MM.1S (cell line): ENCODE results near the gene FGFR1OP2.

Experiments used
- DNase-seq: peaks from one replicate; pipeline ENCODE4 v3.0.0-alpha.2; 2015
- H2AFZ ChIP-seq: fragments of 300-600 bp; sonication (generic); 2 replicates; pipeline ENCODE4 v1.6.0; 2016; ENCODE audit warnings: antibody characterized with exemption, low read length
- H3F3A ChIP-seq: fragments of 300-600 bp; sonication (generic); 2 replicates; pipeline ENCODE4 v1.6.1; 2016; ENCODE audit warnings: mild to moderate bottlenecking, antibody characterized with exemption, low read length, moderate library complexity, mixed read lengths; ENCODE audit not compliant: insufficient read depth
- H3K27ac ChIP-seq: fragments of 300-600 bp; sonication (generic); 2 replicates; pipeline ENCODE4 v1.5.1; 2016; ENCODE audit warnings: mild to moderate bottlenecking, low read length
- H3K27me3 ChIP-seq: fragments of 300-600 bp; sonication (generic); replicated peaks from 2 replicates; pipeline ENCODE4 v1.6.0; 2016; ENCODE audit warnings: low read length; ENCODE audit not compliant: insufficient read depth
- H3K36me3 ChIP-seq: fragments of 300-600 bp; sonication (generic); replicated peaks from 2 replicates; pipeline ENCODE4 v1.6.1; 2016; ENCODE audit warnings: mild to moderate bottlenecking, low read length, mixed read lengths; ENCODE audit not compliant: insufficient read depth
- H3K4me1 ChIP-seq: fragments of 300-600 bp; sonication (generic); 2 replicates; pipeline ENCODE4 v1.6.1; 2016; ENCODE audit warnings: low read length, mixed read lengths
- H3K4me2 ChIP-seq: fragments of 300-600 bp; sonication (generic); 2 replicates; pipeline ENCODE4 v1.6.0; 2016; ENCODE audit warnings: low read depth, low read length
- H3K4me3 ChIP-seq: fragments of 300-600 bp; sonication (generic); 2 replicates; pipeline ENCODE4 v1.5.1; 2016; ENCODE audit warnings: low read length, mixed read lengths
- H3K79me2 ChIP-seq: fragments of 300-600 bp; sonication (generic); 2 replicates; pipeline ENCODE4 v1.6.1; 2016; ENCODE audit warnings: mixed run types, low read length, mixed read lengths
- H3K9ac ChIP-seq: fragments of 300-600 bp; sonication (generic); 2 replicates; pipeline ENCODE4 v1.6.1; 2016; ENCODE audit warnings: low read length, mixed read lengths
- H3K9me2 ChIP-seq: fragments of 300-600 bp; sonication (generic); replicated peaks from 2 replicates; pipeline ENCODE4 v1.6.1; 2016; ENCODE audit warnings: mild to moderate bottlenecking, low read length, mixed read lengths; ENCODE audit not compliant: insufficient read depth
- H3K9me3 ChIP-seq: fragments of 300-600 bp; sonication (generic); replicated peaks from 2 replicates; pipeline ENCODE4 v1.6.1; 2016; ENCODE audit warnings: mild to moderate bottlenecking, low read length, mixed read lengths; ENCODE audit not compliant: insufficient read depth
- H4K20me1 ChIP-seq: fragments of 300-600 bp; sonication (generic); 2 replicates; pipeline ENCODE4 v1.6.1; 2016; ENCODE audit warnings: mild to moderate bottlenecking, low read length, moderate library complexity, mixed read lengths; ENCODE audit not compliant: insufficient read depth
- EZH2 ChIP-seq: fragments of 300-600 bp; sonication (generic); optimal IDR thresholded peaks from 2 replicates; pipeline ENCODE3; 2017; ENCODE audit warnings: low read depth, mild to moderate bottlenecking, antibody characterized with exemption, low read length, mixed read lengths
- EZH2phosphoT487 ChIP-seq: fragments of 300-600 bp; sonication (generic); IDR thresholded peaks from 2 replicates; pipeline ENCODE4 v1.6.1; 2018; ENCODE audit warnings: antibody characterized with exemption, low read length
- TF ChIP-seq, protein P1 (sequence below): fragments of 300-600 bp; sonication (generic); IDR thresholded peaks from 2 replicates; pipeline ENCODE4 v1.5.1; 2016; ENCODE audit warnings: antibody characterized with exemption, low read length, mixed read lengths

FGFR1OP2 gene

GRCh38 chr12:27014085-27014858, 76.0 kb downstream of the FGFR1OP2 start, which contains the start of gene TM7SF3:
TSS of gene TM7SF3 (minus strand) at chr12:27014384. CDS start at chr12:27014168, 216 bp downstream.
- Histone ChIP-seq H3K27me3 (no peaks in the 10 kb centered on the region), H4K20me1 (no peaks in the 10 kb centered on the region), H3K36me3 (no peaks in the 10 kb centered on the region), H3K9me2 (no peaks in the 10 kb centered on the region), H3K9ac (peak within 1 kb of the TSS; percentile 81), H2AFZ (peak within 1 kb of the TSS; percentile 87), H3K4me2 (peak within 1 kb of the TSS; percentile 97), H3K27ac (peak within 1 kb of the TSS; percentile 95), H3K9me3 (no peaks in the 10 kb centered on the region), H3K4me1 (peaks cover 23% of the 10 kb centered on the region), H3K4me3 (peak within 1 kb of the TSS; percentile 91), H3F3A (peaks cover 13% of the 10 kb centered on the region), H3K79me2 (peaks cover 36% of the 10 kb centered on the region)
- no peak for TF ChIP-seq EZH2phosphoT487
- no peak for TF ChIP-seq EZH2
- TF ChIP-seq, protein P1, sequence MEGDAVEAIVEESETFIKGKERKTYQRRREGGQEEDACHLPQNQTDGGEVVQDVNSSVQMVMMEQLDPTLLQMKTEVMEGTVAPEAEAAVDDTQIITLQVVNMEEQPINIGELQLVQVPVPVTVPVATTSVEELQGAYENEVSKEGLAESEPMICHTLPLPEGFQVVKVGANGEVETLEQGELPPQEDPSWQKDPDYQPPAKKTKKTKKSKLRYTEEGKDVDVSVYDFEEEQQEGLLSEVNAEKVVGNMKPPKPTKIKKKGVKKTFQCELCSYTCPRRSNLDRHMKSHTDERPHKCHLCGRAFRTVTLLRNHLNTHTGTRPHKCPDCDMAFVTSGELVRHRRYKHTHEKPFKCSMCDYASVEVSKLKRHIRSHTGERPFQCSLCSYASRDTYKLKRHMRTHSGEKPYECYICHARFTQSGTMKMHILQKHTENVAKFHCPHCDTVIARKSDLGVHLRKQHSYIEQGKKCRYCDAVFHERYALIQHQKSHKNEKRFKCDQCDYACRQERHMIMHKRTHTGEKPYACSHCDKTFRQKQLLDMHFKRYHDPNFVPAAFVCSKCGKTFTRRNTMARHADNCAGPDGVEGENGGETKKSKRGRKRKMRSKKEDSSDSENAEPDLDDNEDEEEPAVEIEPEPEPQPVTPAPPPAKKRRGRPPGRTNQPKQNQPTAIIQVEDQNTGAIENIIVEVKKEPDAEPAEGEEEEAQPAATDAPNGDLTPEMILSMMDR, result peak; percentile 90
- DNase-seq, result peak; percentile 97

DNA sequence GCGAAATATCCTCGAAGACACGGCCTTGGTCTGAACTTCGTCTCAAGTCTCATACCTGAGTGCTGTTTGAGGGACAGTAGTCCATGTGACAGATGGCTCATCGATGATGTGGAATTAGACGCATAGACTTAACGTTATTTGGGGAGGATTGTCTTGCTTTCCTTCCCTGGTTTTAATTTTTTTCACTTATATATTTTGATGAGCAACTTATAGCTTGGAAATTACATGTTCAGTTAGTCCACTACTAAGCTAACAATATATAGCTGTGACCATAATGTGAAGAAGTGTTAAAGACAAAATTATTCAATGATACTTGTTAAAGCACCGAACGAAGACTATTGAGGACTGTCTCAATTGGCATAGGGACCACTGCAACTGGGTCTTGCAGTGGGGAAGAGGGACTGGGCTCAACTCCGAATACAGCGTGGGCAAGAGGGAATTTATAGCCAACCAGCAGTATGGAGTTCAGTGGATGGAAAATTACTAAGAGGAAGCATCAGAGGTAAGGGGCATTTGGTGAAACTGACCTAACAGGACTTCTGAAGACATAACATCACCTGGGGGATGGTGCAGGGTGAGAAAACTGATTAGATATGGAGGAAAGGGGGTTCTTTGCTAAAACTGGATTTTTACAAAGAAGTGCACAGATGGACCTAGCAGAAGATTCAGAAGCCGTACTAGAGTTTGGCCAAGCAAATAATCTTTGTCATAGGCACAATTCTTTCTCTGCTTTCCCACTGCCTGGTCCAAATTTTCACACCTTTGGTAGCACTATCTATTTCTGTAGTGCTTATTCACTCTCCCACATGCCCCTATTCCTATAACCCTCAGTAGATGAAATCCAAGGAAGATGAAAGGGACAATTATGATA, 76.8 kb downstream of the FGFR1OP2 start:
- H3K79me2 ChIP-seq, result peaks cover 28% of the 10 kb centered on the region
- H3K9me2 ChIP-seq, result no peaks in the 10 kb centered on the region
- peak overlapping the region; percentile 85 for H2AFZ ChIP-seq
- H3K27me3 ChIP-seq, result no peaks in the 10 kb centered on the region
- H4K20me1 ChIP-seq, result no peaks in the 10 kb centered on the region
- no peaks in the 10 kb centered on the region for H3K9me3 ChIP-seq
- no peak for DNase-seq
- peak overlapping the region; percentile 81 for H3K9ac ChIP-seq
- peak overlapping the region; percentile 95 for H3K27ac ChIP-seq
- TF ChIP-seq, protein P1, result no peak
- no peaks in the 10 kb centered on the region for H3K36me3 ChIP-seq
- H3K4me1 ChIP-seq, result peaks cover 23% of the 10 kb centered on the region
- peaks cover 13% of the 10 kb centered on the region for H3F3A ChIP-seq
- peak overlapping the region; percentile 97 for H3K4me2 ChIP-seq
- H3K4me3 ChIP-seq, result peak overlapping the region; percentile 58

GRCh38 chr12:27015730-27016076, 77.4 kb downstream of the FGFR1OP2 start:
- Histone ChIP-seq H3F3A (peaks cover 13% of the 10 kb centered on the region), H3K9me2 (no peaks in the 10 kb centered on the region), H3K4me3 (peak overlapping the region; percentile 3; the same call in 1 of the 2 replicates), H3K9me3 (no peaks in the 10 kb centered on the region), H3K4me2 (peak overlapping the region; percentile 97), H3K4me1 (peaks cover 23% of the 10 kb centered on the region), H3K79me2 (peaks cover 21% of the 10 kb centered on the region), H3K27me3 (no peaks in the 10 kb centered on the region), H3K9ac (peak overlapping the region; percentile 81; the same call in 1 of the 2 replicates), H4K20me1 (no peaks in the 10 kb centered on the region), H2AFZ (peak overlapping the region; percentile 85), H3K27ac (peak overlapping the region; percentile 95; the same call in 1 of the 2 replicates), H3K36me3 (no peaks in the 10 kb centered on the region)
- DNase-seq, result peak; percentile 59
- no peak for TF ChIP-seq EZH2
- TF ChIP-seq, protein P1, result peak; percentile 47
- TF ChIP-seq EZH2phosphoT487, result no peak
